ENCODE measurements around the gene ATRNL1.

DNA sequence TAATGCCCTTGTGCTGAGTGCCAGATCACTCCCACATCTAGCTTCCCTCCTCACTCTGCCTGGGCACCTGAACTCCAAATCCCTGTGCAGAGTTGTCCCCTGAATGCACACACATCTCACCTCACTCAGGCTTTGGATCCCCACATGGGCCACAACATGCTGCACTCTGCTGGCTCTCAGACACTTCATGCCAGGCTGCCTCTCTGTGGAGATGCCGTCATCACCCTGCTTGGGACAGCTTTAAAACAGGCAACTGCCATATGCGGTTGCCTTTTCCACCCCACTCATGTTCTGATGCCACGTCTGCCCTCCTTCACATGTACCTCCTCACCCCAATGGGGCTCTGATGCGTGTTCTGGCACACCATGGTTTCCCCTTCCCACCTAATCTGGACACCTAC lies 702.8 kb downstream of the ATRNL1 start:
- TF ChIP-seq, protein P1, sequence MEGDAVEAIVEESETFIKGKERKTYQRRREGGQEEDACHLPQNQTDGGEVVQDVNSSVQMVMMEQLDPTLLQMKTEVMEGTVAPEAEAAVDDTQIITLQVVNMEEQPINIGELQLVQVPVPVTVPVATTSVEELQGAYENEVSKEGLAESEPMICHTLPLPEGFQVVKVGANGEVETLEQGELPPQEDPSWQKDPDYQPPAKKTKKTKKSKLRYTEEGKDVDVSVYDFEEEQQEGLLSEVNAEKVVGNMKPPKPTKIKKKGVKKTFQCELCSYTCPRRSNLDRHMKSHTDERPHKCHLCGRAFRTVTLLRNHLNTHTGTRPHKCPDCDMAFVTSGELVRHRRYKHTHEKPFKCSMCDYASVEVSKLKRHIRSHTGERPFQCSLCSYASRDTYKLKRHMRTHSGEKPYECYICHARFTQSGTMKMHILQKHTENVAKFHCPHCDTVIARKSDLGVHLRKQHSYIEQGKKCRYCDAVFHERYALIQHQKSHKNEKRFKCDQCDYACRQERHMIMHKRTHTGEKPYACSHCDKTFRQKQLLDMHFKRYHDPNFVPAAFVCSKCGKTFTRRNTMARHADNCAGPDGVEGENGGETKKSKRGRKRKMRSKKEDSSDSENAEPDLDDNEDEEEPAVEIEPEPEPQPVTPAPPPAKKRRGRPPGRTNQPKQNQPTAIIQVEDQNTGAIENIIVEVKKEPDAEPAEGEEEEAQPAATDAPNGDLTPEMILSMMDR (IDR thresholded peaks at IDR 0.05 in 2 of 3, conservative IDR thresholded peaks at IDR 0.05 in 1 of 3; ENCODE audit: borderline replicate concordance in 1 of 3, insufficient read depth in 1 of 3, low read depth in 2 of 3, low read length in 2 of 3) = no peak
- TF ChIP-seq, protein P2, sequence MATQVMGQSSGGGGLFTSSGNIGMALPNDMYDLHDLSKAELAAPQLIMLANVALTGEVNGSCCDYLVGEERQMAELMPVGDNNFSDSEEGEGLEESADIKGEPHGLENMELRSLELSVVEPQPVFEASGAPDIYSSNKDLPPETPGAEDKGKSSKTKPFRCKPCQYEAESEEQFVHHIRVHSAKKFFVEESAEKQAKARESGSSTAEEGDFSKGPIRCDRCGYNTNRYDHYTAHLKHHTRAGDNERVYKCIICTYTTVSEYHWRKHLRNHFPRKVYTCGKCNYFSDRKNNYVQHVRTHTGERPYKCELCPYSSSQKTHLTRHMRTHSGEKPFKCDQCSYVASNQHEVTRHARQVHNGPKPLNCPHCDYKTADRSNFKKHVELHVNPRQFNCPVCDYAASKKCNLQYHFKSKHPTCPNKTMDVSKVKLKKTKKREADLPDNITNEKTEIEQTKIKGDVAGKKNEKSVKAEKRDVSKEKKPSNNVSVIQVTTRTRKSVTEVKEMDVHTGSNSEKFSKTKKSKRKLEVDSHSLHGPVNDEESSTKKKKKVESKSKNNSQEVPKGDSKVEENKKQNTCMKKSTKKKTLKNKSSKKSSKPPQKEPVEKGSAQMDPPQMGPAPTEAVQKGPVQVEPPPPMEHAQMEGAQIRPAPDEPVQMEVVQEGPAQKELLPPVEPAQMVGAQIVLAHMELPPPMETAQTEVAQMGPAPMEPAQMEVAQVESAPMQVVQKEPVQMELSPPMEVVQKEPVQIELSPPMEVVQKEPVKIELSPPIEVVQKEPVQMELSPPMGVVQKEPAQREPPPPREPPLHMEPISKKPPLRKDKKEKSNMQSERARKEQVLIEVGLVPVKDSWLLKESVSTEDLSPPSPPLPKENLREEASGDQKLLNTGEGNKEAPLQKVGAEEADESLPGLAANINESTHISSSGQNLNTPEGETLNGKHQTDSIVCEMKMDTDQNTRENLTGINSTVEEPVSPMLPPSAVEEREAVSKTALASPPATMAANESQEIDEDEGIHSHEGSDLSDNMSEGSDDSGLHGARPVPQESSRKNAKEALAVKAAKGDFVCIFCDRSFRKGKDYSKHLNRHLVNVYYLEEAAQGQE (IDR thresholded peaks at IDR 0.05; ENCODE audit: low read depth) = no peak
- no peak for TF ChIP-seq EZH2 (IDR thresholded peaks at IDR 0.05)
